Epithelial cell of proximal tubule (primary cell): ENCODE data around the gene SHCBP1. TPM values are rescaled to one million over a fixed set of nuclear protein-coding genes. Genes with fewer than 3 reads are reported as not detected.

Source experiments
- DNase-seq: peaks from one replicate; pipeline ENCODE4 v3.0.0-alpha.2; 2011; ENCODE audit warnings: low read depth
- H3K4me3 ChIP-seq: 2 replicates; pipeline ENCODE4 v1.5.1; 2011; ENCODE audit warnings: low read depth, mild to moderate bottlenecking, low read length
- CTCF ChIP-seq: conservative IDR thresholded peaks from 2 replicates; pipeline ENCODE4 v1.5.1; 2012; ENCODE audit warnings: low read depth, mild to moderate bottlenecking, low read length
- total RNA-seq: library from RNA; depleted of rRNA; stranded (reverse); fragments of >200 nt; gene quantifications from 2 replicates; pipeline ENCODE4 v1.2.3, GENCODE V29; 2015

The SHCBP1 gene
- 27.9 and 28.9 TPM in 2 replicates for total RNA-seq

- no peak for TF ChIP-seq CTCF
- peak within 1 kb of the TSS; percentile 93 for H3K4me3 ChIP-seq
- no peak for DNase-seq
Observed at GRCh38 chr16:46621006-46621933, at the start of gene SHCBP1. SHCBP1 (minus strand) TSS chr16:46621379; CDS start chr16:46621359, 20 bp downstream.

- no peak for TF ChIP-seq CTCF
- DNase-seq = no peak
- no peak overlapping the region for H3K4me3 ChIP-seq
Observed at GRCh38 chr16:46662123-46662522, 40.9 kb upstream of the SHCBP1 start.

- TF ChIP-seq CTCF = no peak
- no peak for DNase-seq
Observed at GRCh38 chr16:46658925-46659324, 37.7 kb upstream of the SHCBP1 start.

GRCh38 chr16:46651305-46651704, 30.1 kb upstream of the SHCBP1 start:
- TF ChIP-seq CTCF = no peak
- no peak for DNase-seq

More at GRCh38 chr16:46658925-46659324, 37.7 kb upstream of the SHCBP1 start:
- H3K4me3 ChIP-seq = no peak overlapping the region

GRCh38 chr16:46650254-46650623, 29.1 kb upstream of the SHCBP1 start:
- no peak for TF ChIP-seq CTCF
- DNase-seq = no peak
- no peak overlapping the region for H3K4me3 ChIP-seq

More at GRCh38 chr16:46651305-46651704, 30.1 kb upstream of the SHCBP1 start:
- no peak overlapping the region for H3K4me3 ChIP-seq

GRCh38 chr16:46649588-46650253, 28.5 kb upstream of the SHCBP1 start:
- TF ChIP-seq CTCF = no peak
- DNase-seq = no peak
- H3K4me3 ChIP-seq = no peak overlapping the region

GRCh38 chr16:46648656-46649055, 27.5 kb upstream of the SHCBP1 start:
- DNase-seq = no peak
- no peak for TF ChIP-seq CTCF
- H3K4me3 ChIP-seq = no peak overlapping the region
